Transverse colon (tissue), 4 donors: ENCODE data around the gene TRIM44.

Experiments
- CTCF ChIP-seq, 5 experiments: fragments of 200-600 bp in 3 of 5; fragments of 450-650 bp in 2 of 5; sonication (generic) in 3 of 5; IDR thresholded peaks; 1 replicate in 2 of 5; 2 replicates in 3 of 5; pipeline ENCODE4 v1.5.1; 2016 to 2017; ENCODE audit warnings: antibody characterized with exemption in 5 of 5, inconsistent platforms in 3 of 5, mild to moderate bottlenecking in 2 of 5, moderate library complexity in 1 of 5
- EP300 ChIP-seq: sonication (generic); formaldehyde crosslinking; IDR thresholded peaks from one replicate; pipeline ENCODE4 v1.6.1; 2017; ENCODE audit warnings: antibody characterized with exemption, low read depth
- POLR2A ChIP-seq: fragments of 450-650 bp; IDR thresholded peaks from one replicate; pipeline ENCODE4 v1.6.1; 2016; ENCODE audit warnings: antibody characterized with exemption, mild to moderate bottlenecking, moderate library complexity
- POLR2AphosphoS5 ChIP-seq, 3 donors: sonication (generic); formaldehyde crosslinking; IDR thresholded peaks; one replicate each; pipeline ENCODE4 v1.6.1; 2016; ENCODE audit warnings: antibody characterized with exemption in 3 of 3

- no peak for TF ChIP-seq CTCF (IDR thresholded peaks at IDR 0.05)
- no peak for TF ChIP-seq EP300
- TF ChIP-seq POLR2AphosphoS5 (IDR thresholded peaks at IDR 0.05) = no peak
- TF ChIP-seq POLR2A = no peak
Observed at GRCh38 chr11:35654711-35655110, 7.9 kb upstream of the TRIM44 start.
